ENCODE data around the gene CALY. TPM values are rescaled to one million over a fixed set of nuclear protein-coding genes. Genes with fewer than 3 reads are reported as not detected.

Gene CALY
- total RNA-seq, 1 experiment from 2014 or later = not detected

DNA sequence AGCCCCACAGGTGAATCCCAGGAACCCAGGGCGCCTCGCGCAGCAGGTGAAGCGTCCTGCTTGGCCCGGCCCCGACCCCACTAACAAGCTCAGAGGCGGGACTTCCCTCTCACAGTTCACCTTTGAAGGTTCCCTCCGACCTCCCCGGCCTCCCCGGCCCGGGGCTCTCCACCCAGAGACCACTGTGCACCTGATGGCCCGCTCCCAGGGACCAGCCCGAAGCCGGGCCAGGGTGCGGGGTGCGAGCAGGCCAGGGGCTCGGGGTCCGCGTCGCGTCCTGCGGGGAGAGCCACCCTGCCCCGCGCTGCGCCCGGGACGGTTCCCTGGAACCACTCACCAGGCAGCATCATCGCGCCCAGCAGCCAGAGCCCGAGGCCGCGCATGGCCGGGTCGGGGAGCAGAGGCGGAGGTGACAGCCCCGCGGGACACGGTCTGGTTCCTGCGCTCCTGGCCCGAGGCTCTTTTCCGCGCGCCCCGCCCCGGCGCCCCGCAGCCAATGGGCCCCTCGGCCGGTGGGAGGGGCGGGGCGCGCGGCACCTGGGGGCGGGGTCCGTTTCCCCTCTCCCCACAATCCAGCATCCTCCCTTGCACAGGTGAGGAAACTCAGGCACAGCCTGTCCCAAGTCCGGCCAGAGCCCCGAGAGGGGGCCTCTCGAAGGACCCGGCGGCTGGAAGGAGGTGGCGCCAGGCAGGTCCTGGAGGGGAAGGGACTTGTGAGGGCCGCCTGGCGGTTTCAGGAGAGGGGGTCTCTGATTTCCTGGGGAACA is 60.1 kb downstream of the CALY start, which contains the start of gene ADAM8:
Gene ADAM8 (minus strand): TSS at position 434 of the 767 bp plus-strand sequence. CDS start 51 bp downstream, at position 383.
- DNase-seq = no peak
- no peaks in the 10 kb centered on the region for H3K27me3 ChIP-seq
- no peaks in the 10 kb centered on the region for H3K9me3 ChIP-seq (replicated peaks)
- H3K27ac ChIP-seq = no peak within 1 kb of the TSS
- H3K4me3 ChIP-seq = no peak within 1 kb of the TSS
- H3K36me3 ChIP-seq = no peaks in the 10 kb centered on the region
- no peaks in the 10 kb centered on the region for H3K4me1 ChIP-seq

DNA sequence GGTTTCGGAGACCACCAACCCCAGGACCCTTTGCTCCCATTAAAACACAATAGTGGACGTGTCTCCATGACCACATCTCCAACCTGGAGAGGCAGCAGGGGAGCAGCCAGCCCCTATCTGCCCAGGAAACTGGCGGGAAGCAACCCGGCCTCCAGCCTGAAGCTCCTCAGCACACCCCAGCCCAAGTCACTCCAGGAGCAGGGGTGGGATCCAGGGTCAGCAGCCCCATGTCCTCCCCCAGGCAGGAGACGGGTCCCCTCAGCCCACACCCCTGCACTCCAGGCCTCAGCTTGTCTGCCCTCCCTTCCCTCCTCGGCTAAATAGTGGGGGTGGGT is 60.6 kb downstream of the CALY start:
- H3K9me3 ChIP-seq (replicated peaks) = no peaks in the 10 kb centered on the region
- DNase-seq = no peak
- no peaks in the 10 kb centered on the region for H3K4me1 ChIP-seq
- H3K27ac ChIP-seq = no peak overlapping the region
- no peak overlapping the region for H3K4me3 ChIP-seq
- H3K36me3 ChIP-seq = no peaks in the 10 kb centered on the region
- no peaks in the 10 kb centered on the region for H3K27me3 ChIP-seq

DNA sequence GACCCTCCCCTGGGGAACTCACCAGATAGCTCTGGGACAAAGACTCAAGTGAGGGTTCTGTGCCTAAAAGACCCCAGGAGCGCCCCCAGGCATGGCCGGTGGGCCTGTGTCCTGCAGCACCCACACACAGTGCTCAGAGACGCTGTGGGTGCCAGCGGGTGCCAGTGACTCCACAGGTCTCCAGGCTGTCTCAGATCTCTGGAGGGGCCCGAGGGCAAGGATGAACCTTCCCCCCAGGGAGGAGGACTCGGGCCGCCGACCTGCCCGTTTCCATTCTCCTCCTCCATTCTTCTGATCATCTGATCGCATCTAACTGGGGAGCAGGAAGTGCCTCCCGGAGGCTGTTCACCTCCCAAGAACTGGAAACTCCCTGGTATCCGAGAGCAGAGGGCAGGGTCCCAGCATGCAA is 61.0 kb downstream of the CALY start:
- DNase-seq = no peak
- no peak overlapping the region for H3K4me3 ChIP-seq
- H3K4me1 ChIP-seq = no peaks in the 10 kb centered on the region
- H3K36me3 ChIP-seq = no peaks in the 10 kb centered on the region
- H3K9me3 ChIP-seq (replicated peaks) = no peaks in the 10 kb centered on the region
- H3K27me3 ChIP-seq = no peaks in the 10 kb centered on the region
- H3K27ac ChIP-seq = no peak overlapping the region

DNA sequence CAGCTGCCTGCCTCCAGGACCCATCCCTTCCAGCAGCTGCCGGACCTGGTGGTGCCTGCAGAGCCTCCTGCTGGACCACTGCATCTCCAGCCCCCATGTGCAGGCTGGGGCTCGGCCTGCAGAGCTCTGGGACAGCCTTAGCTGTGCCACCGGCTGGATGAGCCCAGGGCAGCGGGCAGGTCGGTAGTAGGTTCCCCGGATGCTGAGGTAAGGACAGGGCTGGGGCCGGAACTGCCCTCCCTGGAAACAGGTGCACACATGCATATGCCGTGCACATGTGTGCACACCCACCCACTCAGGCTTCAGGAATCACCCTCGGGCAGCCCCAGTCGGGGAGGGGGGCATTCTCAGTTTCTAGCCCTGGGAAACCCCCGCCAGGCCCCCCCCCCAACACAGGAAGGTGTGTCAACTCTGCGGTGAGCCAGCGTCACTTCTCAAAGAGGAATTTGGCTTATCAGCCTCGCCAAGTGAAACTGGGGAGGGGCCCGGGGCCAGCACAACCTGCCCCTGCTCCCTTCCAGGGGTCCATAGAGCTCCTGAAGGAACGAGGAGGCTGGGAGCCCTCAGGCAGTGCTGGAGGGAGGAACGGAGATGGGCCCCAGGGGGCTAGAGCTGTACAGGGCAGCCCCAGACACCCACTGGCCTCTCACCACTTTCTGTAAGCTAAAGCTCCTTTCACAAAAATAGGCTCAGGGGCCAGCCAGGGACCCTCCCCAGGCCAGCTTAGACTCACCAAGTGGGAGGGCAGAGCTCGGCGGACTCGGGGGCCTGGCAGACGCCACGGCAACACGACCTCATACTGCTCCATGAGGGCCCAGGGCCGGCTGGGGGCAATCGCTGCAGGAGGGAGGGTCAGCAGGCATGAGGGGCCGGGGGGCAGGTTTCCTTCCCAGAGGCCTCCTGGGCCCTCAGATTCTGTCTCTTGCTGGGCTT is 61.7 kb downstream of the CALY start:
- H3K36me3 ChIP-seq = no peaks in the 10 kb centered on the region
- H3K9me3 ChIP-seq (replicated peaks) = no peaks in the 10 kb centered on the region
- no peaks in the 10 kb centered on the region for H3K4me1 ChIP-seq
- no peak overlapping the region for H3K27ac ChIP-seq
- H3K27me3 ChIP-seq = no peaks in the 10 kb centered on the region
- DNase-seq = peak; percentile 49 to 59
- no peak overlapping the region for H3K4me3 ChIP-seq

Other genes starting within 250 kb of the CALY start
- 0.81 and 1.0 TPM in 2 replicates for gene ADGRA1, start 249.0 kb downstream of the CALY start, total RNA-seq (2014; rRNA removed; shearing (Covaris generic))
- gene KNDC1, start 176.7 kb downstream of the CALY start, total RNA-seq (2014; rRNA removed; shearing (Covaris generic)) = 1.1 TPM in 1 of 2 replicates, not detected in the other
- gene UTF1, start 106.7 kb downstream of the CALY start, total RNA-seq (2014; rRNA removed; shearing (Covaris generic)) = not detected in 2 replicates
- gene VENTX, start 99.0 kb downstream of the CALY start, total RNA-seq (2014; rRNA removed; shearing (Covaris generic)) = 0.10 and 0.26 TPM in 2 replicates
- gene ADAM8, start 60.0 kb downstream of the CALY start, total RNA-seq (2014; rRNA removed; shearing (Covaris generic)) = 0.56 and 0.67 TPM in 2 replicates
- gene TUBGCP2, start 28.0 kb downstream of the CALY start, total RNA-seq (2014; rRNA removed; shearing (Covaris generic)) = 23.3 and 24.4 TPM in 2 replicates
- gene ZNF511, start 28.0 kb downstream of the CALY start, total RNA-seq (2014; rRNA removed; shearing (Covaris generic)) = 23.9 and 28.5 TPM in 2 replicates
- not detected in 2 replicates for gene PRAP1, start 10.5 kb upstream of the CALY start, total RNA-seq (2014; rRNA removed; shearing (Covaris generic))
- gene FUOM, start 21.1 kb upstream of the CALY start, total RNA-seq (2014; rRNA removed; shearing (Covaris generic)) = not detected in 2 replicates
- gene ECHS1, start 36.5 kb upstream of the CALY start, total RNA-seq (2014; rRNA removed; shearing (Covaris generic)) = 63.6 and 65.7 TPM in 2 replicates
- not detected in 2 replicates for gene PAOX, start 42.4 kb upstream of the CALY start, total RNA-seq (2014; rRNA removed; shearing (Covaris generic))
- 21.7 and 26.4 TPM in 2 replicates for gene MTG1, start 57.3 kb upstream of the CALY start, total RNA-seq (2014; rRNA removed; shearing (Covaris generic))
- not detected in 2 replicates for gene SPRN, start 87.7 kb upstream of the CALY start, total RNA-seq (2014; rRNA removed; shearing (Covaris generic))
- 0.13 and 0.34 TPM in 2 replicates for gene SCART1, start 117.0 kb upstream of the CALY start, total RNA-seq (2014; rRNA removed; shearing (Covaris generic))
- 0.03 and 0.06 TPM in 2 replicates for gene CYP2E1, start 190.5 kb upstream of the CALY start, total RNA-seq (2014; rRNA removed; shearing (Covaris generic))
- 0.16 TPM in 1 of 2 replicates, not detected in the other for gene SYCE1, start 228.7 kb upstream of the CALY start, total RNA-seq (2014; rRNA removed; shearing (Covaris generic))